NCI-H446 treated with DMSO at 0.1 percent for 48 hours (cell line): Measurements from ENCODE around the gene GLRX3.

Experiments used
- DNase-seq: peaks from one replicate; lab custom pipeline; 2025; lab: John Stamatoyannopoulos, UW

GLRX3 gene

DNA sequence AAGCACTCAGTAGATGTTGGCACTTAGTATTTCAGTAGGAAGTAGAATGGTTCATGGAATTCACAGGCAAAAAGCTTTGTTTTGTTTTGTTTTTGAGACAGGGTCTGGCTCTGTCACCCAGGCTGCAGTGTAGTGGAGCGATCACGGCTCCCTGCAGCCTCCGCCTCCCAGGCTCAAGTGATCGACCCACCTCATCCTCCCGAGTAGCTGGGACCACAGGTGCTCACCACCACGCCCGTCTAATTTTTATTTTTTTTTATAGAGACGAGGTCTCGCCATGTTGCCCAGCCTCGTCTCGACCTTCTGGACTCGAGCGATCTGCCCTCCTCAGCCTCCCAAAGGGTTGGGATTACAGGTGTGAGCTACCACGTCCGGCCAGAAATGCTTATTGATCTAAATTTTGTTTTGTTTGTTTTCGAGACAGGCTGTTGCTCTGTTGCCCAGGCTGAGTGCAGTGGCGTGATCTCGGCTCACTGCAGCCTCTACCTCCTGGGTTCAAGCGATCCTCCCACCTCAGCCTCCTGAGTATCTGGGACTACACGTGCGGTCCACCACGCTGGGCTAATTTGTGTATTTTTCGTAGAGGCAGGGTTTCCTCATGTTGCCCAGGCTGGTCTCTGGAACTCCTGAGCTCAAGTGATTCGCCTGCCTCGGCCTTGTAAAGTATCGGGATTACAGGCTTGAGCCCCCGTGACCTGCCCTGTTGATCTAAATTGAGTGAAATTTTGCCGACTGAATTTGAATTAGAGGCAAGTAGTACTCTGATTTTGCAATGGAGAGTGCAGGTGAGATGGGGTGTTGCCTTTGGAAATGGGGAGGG is 1.7 kb downstream of the GLRX3 start:
- no peak for DNase-seq

DNA sequence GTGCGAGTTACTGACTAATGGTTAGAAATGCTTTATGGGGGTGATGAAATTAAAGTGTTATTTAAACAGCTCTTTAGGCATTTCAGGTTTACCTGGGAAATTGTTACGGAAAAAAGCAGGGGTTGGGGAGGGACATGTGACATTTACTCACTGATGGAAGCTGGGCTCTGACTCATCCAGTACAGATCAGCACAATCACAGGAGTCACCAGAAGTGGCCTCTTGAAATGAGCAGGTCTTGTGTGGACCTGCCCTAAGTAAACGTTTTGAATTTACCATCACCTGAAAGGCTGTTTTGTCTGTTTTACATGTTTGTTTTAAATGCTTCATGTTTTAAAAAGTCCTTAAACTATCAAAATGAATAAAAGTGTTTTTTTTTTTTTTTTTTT is 2.3 kb downstream of the GLRX3 start:
- no peak for DNase-seq

DNA sequence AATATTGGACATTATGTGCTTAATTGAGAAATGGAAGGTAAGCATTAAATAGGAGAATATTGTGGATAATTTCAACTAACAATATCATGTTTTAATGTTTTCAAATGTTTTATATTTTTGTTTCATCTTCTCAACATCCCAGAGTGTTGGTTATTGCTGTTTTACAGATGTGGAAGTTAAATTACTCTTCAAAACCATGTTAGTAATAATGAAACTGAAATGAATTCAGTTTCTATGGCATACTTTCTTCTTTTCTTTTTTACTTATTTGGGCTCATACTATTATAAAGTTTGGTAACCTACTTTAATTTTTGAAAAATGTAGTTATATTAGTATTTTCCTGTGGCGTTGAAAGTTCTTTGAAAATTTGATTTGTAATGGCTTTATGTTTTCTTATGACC is 4.2 kb downstream of the GLRX3 start:
- no peak for DNase-seq

DNA sequence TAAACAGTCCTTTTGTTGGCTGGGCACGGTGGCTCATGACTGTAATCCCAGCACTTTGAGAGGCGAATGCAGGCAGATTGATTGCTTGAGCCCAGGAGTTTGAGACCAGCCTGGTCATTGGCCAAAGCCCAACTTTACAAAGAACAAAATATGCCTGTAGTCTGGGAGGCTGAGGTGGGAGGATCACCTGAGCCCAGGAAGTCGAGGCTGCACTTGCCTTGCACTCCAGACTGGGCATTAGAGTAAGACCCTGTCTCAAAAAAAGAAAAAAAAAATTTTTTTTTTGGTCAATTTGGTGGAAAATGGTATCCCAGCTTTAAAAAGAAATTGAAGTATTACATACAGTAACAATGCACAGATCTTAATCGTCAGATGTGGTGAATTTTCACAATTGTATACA is 4.8 kb downstream of the GLRX3 start:
- DNase-seq, result no peak

DNA sequence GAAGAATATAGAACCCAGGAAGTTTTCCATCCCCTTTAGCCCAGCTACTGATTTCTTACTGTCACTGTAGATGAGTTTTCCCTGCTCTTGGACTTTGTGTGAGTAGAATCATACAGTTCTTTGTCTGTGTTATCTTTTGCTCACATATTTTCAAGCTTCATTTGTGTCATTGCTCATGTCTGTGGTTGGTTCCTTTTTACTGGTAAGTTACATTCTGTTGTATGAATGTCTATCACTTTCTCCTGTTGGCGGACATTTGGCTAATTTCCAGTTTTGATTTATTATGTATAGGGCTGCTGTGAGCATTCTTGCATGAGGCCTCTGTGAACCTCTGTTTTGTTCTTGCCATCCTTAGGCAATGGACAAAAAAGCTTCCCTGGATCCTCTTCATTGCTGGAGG is 5.3 kb downstream of the GLRX3 start:
- DNase-seq, result no peak

DNA sequence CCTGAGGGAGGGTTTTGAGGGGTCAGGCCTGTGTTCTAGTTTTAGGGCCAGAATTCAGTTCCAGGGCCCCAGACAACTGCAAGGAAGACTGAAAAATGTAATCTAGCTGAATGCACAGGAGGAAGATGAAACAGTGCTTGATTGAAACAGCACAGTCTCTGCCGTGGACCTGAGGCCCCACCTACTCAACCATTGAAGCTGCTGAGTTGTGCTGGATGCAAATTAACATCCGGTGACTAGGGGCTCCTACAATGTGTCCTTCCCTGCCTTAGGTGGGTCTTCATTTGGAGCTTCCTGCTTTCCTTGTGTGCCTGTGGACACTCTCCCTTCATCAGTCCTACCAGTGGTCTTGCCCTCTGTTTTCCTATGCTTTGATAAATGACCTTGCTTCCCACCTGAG is 5.7 kb downstream of the GLRX3 start:
- no peak for DNase-seq

DNA sequence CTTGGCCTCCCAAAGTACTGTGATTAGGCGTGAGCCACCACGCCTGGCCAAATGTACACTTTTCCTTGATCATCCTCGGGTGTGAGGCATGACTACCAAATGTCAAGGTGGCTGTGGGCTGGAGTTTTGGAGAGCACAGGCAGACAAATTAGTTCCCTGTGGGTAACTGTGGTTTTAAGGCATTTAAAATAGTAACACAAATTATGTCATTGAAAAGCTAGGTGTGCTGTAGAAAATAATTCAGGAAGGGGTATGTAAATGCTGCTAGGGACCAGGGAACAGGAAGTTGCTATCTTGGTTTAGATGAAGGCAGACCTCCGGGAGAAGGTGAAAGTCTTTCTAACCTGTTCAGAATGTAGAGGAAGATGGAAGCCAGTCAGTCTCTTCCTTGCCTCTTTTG is 9.9 kb downstream of the GLRX3 start:
- no peak for DNase-seq

DNA sequence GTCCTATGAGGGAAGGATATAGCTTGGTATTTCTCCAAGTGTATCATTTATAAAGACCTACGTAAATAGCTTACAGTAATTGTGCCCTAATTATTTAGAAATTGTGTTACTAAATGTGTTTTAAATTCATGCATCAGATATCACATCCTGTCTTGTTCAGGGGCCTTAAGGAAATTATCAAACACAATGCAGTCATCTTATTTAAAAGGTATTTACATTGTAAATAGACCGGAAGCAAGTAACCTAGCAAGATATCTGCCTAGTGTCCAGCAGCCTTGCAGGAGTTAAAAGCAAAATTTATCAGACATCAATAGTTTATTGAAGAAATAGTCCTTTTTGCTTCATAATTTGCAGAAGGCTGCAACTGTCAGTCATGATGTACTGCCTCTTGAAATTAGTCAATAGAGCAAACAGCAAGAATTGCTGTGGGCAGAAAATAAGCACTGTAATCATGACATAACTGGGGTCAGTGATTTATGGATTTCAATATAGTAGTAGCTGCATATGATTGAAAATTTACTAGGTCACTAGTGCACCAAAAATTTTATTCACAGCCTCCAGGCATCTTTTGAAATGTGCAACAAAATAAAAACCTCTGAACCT is 23.1 kb downstream of the GLRX3 start:
- DNase-seq, result no peak

DNA sequence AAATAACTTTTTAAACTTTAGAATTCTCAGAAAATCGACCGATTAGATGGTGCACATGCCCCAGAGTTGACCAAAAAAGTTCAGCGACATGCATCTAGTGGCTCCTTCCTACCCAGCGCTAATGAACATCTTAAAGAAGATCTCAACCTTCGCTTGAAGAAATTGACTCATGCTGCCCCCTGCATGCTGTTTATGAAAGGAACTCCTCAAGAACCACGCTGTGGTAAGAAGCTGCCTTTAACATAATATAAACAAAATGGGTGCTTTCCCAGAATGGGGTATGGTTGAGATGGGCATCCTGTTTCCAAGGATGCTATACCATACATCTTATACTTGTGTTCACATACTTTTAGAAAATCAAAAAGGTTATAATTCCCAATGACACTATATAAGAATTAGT is 24.6 kb downstream of the GLRX3 start:
- no peak for DNase-seq

DNA sequence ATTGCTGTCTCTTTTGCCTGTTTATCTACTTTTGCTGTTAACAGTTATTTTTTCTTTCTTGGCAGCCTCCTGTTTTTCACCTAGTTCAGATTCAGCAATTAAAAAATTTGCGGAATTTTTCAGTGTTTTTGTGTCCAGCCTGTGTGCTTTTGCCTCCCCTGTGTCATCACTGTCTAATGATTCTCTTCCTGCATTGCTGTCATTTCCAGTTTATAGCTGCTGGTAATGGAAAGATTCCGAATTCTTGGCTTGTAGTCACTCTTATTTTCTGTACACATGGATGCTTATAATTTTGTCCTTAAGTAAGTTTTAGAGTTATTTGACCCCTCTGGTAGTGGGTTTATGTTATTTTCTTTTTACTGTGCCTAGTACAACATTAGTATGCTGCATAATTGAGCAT is 25.1 kb downstream of the GLRX3 start:
- no peak for DNase-seq

DNA sequence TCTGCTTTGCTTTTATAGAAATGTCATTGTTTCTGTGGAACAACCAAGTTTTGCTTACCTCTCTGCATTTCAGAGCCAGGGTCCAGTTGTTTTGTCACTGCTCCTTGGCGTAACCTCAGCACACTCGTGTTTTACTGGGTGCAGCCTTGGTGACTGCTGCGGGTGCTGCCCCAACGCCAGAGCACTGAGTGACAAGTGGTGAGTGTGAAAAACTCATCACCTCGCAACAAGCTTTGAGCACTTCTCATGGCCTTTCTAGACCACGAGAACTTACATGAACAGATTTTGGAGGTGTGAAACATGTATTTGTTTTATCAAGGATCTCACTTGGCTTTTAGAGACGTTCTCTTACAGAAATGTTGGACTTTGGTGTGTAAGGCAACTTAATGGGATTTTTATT is 31.0 kb downstream of the GLRX3 start:
- DNase-seq, result no peak

DNA sequence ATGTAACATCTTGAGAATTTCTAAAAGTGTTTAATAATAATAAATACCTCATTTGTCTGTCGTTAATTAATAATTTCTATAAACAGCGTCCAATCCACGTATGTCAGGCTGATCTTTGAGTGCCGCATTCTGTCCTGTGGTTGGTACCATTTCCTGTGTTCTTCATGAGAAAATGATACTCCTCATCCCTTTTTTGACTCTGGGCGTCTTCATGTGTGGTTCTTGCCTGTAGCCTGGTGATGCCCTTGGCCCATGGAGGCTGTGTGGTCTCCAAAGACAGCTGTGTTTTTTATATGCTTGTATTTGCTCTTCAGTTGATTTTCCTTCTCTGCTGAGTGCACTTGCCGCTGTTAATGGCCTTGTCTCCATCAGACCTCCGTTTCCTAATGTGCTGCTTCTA is 31.5 kb downstream of the GLRX3 start:
- DNase-seq, result no peak

DNA sequence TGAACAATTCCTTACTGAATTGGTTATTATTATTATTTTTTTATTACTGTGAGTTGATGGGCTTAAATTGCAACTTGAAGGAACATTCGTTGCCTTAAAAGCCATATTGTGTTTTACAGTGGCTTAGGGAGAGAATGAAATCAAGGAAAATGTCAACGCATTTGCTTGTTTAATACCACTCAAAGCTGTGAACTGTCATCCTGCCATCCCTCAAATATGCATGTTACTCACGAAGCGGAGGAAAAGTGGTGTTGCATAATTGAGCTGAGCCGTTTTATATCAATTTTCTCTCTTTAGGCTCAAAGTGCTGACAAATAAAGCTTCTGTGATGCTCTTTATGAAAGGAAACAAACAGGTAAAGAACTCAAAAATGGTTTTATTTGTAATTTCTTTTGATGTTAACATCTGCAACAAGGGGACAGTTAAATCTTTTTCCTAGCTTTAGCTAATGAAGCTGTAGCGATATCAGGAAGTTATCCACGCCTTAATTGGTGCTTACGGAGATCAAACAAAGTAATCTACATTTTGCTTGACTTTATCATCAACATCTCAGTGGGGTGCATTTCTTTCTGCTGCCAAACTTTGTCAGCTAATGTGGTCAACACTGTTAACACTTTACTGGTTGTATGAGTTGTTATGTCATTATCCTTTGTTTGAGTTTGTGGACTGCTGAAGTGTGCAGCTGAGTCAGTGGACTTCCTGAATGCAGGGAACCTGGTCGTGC is 33.1 kb downstream of the GLRX3 start:
- no peak for DNase-seq

DNA sequence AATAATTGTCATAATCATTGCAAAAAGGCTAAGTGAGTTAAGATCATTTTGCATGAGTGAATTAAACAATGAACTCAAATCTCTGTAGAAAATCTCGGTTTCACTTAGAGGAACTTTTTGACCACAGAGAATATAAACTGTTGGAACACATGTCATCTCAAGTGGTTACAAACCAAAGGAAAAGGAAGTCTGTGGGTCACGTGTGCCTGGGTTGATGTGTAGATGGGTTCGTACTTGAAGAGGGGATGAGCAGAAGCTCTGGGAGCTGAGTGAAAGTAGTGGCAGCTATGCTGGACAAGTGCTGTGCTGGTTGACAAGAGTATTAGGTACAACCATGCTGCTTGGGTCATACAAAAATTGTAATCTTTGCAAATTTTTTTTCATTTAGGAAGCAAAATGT is 35.0 kb downstream of the GLRX3 start:
- no peak for DNase-seq

DNA sequence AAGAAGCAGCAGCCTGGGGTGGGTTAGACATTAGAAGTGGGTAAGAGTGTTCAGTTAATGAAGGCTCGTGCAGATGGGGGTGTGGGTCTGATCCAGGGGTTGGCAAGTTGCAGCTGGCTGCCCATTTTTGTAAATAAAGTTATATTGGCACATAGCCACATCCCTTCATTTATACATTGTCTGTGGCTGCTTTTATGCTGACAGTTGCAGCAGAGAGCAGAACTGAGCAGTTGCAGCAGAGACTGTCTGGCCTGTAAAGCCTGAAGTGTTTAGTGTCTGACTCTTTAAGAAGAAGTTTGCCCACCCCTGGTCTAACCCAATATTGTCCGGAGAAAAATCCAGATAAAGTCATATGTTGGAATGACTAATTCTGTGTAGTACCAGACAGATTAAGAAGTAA is 38.1 kb downstream of the GLRX3 start:
- no peak for DNase-seq

DNA sequence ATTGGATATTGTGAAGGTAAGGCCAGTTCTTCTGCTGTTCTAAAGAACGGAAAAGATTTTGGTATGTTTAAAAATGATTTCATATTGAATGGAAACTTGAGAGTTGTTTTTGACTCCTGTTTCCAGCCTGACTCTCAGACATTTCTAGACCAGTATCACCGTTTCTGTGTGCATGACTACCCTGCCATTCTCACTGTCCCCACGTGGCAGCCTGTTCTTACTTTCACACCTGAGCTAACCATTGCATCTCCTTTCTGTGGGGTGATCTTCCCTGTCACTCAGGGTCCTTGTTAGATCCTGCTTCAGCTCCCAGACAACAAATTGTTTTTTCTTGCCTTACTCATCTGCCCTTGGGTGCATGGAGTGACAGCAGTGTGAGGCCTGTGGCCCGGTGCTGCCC is 38.9 kb downstream of the GLRX3 start:
- DNase-seq, result no peak

DNA sequence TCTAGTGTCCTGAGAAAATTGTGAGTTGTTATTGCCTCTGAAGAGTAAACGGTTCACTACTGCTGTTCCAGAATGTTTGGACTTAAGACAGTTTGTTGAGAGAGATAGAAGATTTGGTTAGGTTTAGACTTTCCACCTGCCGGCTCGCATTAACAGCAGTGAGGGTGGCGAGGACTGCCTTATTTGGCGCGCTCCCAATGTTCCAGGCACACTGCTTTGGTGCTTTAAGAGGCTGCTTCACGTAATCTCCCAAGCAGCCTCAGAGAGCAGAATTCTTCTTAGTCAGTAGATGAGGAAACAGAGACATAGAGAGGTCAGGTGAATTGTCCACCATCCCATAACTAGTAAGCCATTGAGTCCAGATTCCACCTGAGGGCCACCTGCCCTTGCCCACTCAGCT is 41.1 kb downstream of the GLRX3 start:
- no peak for DNase-seq

DNA sequence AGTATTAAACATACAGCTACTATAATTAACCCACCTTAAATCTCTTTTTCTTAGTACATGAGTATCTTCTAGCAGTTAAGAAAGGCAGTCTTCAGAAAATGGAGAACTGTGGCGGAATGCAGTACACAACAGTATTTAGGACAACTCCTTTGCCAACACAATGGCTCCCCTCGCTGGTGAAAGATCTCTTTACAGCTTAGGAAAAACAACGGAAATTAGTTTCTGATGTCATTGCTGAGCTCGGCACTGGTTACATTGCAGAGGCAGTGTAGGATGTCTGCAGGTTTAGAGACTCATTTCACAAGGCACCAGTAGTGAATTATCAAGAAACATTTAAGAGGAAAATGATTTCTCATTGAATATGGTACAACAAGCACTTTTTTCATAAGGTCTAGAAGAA is 43.4 kb downstream of the GLRX3 start:
- DNase-seq, result no peak

DNA sequence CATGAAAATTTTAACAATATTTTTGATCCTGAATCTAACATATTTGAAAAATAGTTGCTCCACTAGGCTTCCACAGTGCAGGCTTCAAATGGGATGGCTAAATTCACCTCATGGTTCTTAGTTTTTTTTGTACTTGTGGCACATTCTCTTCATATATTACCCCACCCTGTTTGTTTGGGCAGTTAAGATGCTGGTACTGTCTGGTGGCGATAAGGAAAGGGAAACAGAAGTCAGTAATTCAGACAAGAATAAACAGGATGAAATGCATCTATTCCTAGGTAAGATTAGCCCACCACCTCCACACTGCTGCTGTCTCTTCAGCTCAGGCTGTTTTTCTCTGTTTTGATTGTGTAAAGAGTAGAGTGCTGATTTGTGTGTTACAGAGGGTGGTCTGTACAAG is 44.2 kb downstream of the GLRX3 start:
- DNase-seq, result no peak

DNA sequence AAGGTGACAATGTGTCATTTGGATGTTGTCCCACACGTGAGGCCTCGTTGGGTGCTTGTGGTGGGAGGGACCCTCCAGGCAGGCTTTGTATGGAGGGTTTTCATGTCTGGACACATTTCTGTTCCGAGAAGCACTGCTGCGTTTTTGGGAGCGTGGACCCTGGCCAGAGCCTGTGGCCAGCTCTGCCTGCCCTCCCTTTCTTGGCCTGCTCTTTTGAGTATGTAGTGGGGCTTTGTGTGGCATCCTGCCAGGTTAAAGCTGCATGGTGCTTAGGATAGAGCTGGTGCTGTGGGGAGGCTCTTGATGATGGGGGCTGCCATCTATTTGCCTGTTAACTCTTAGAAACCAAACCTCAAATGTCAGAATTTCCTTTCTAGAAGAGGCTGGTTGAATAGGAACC is 45.7 kb downstream of the GLRX3 start:
- no peak for DNase-seq

DNA sequence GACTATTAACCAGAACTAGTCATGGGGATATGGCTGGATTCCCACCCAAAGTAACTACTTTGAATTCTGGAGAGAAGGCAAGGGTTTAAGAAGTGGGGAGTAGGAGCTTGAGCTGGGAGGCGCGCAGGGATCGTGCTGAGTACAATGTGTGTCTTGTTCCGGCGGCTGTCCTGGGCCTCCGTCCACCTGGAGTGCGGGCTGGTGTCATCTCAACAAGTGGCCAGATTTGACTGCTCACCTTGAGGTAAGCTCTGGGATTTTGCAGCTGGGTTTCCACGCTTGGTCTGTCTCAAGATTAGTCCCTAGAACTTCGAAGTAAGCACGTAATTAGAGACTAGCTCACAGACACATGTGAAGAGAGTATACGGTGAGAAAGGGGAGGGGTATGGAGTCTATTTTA is 49.4 kb downstream of the GLRX3 start:
- DNase-seq, result no peak

DNA sequence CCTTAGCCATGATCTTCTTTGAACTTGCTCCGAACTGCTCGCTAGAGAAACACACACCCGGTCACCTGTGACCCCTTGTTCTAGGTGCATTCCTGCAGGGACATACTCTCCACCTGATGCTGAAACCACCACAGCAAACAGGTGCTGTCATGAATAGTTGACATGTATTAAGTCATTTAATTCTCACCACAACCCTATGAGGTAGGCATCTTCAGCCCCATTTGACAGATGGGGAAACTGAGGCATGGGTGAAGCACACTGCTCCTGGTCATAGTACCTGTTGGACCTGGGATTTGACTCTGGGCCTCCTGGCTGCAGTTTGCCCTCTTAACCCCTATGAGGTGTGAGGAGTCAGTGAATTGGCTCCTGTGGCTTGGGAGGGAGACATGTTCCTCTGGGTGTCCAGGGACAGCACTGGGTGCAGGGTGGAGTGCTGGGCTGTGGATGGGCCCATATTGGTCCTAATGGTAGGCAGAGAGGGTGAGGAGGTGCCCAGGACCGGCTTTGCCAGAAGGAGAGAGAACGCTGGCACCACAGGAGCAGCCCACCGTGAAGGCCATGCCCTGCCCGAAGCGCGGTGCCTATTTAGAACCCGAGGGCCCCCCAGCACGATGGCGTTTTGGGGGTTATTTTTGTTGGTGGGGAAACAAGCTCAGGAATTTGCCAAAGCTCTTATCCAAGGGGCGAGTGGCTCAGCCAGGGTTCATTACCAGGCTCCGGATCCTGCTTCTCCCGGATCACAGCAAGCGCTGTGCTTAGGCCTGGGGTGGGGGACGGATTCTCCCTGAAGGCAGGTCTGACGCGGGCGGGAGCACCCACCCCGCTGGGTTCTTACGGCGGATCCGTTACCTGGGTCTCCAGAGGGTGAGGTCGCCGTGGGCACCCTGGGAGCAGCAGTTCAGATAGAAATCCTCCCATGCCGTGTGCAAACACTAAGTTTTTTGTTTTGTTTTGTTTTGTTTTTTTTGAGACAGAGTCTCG is 52.3 kb downstream of the GLRX3 start:
- DNase-seq, result no peak
